Activated CD4-positive, alpha-beta T cell treated with anti-CD3 and anti-CD28 coated beads for 4 hours (primary cell): ENCODE results near the gene GPRIN3.

Source experiments
- DNase-seq, 2 donors: peaks; one replicate each; pipeline ENCODE4 v3.0.0-alpha.2; 2020

The GPRIN3 gene

GRCh38 chr4:89307446-89308160 lies at the start of gene GPRIN3:
TSS of gene GPRIN3 (minus strand) at chr4:89307800. CDS start at chr4:89250110, 57,690 bp downstream.
- peak; percentile 60 to 72 for DNase-seq

DNA sequence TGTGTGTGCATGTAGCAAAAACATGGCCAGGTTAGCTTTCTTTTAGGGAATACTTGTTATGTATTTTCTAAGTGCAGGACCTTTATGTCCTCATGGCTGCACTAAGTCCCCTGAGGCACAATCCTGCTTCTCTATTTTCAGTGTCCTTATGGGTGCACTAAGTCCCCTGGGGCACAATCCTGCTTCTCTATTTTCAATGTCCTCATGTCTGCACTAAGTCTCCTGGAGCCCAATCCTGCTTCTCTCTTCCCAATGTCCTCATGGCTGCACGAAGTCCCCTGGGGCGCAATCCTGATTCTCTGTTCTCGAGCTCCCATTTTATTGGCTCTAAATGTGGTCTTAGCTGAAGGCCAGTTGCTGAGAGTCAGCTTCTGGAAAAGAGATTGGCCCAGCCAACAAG lies 49.7 kb upstream of the GPRIN3 start:
- no peak for DNase-seq

GRCh38 chr4:89356086-89356485 lies 48.5 kb upstream of the GPRIN3 start:
- no peak for DNase-seq

DNA sequence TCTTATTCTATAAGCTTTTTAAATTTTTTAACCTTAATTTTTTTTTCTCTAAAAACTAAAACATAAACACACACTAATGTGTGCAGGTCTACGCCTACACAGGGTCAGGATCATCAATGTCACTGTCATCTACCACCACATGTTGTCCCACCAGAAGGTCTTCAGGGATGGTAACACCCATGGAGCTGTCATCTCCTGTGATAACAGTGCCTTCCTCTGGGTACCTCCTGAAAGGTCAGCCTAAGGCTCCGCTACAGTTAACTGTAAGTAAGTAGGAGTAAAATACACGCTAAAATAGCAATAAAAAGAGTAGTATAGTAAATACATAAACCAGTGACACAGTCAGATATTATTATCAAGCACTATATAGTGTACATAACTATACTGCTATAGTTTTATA lies 45.9 kb upstream of the GPRIN3 start:
- no peak for DNase-seq

GRCh38 chr4:89352541-89352940 lies 44.9 kb upstream of the GPRIN3 start:
- no peak for DNase-seq

DNA sequence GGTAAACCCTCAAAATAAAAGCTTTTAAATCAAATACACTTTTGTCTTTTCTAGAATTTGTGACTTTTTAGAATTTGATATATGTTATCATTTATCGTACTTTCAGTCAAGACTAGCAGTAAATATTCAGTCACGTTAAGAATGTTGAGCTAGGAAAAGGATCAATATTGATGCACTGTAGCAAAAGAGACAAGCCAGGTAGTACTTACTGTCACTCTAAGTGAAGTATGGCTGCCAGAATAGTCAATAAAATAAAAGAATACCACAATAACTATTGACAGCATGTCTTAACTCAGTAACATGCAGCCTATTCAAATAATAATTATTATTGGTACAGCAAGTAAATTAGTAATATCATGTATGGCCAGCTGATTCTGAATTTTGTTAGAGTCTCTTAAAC lies 43.6 kb upstream of the GPRIN3 start:
- no peak for DNase-seq

DNA sequence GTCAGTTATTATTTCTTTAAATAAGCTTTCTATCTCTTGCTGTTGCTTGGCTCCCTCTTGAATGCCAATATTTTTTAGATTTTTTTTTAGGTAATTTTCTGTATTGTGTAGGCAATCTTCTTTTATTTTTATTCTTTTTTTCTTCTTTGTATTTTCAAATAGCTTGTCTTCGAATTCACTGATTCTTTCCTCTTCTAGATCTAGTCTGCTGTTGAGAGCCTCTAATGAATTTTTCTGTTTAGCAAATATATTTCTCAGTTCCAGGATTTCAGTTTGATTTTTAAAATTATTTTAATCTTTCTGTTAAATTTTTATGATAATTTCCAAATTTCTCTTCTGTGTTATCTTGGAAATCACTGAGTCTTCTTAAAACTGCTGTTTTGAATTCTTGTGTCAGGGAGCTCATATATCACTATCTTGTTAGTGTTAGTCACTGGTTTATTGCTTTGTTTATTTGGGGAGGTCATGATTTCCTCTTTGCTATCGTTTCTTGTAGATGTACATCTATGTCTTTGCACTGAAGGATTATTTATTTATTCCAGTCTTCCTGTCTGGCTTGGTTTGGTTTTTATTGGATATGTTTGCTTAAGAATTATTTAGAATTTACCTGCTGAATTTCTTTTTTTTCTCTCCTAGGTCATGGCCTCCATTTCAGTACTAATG lies 39.9 kb upstream of the GPRIN3 start:
- no peak for DNase-seq

DNA sequence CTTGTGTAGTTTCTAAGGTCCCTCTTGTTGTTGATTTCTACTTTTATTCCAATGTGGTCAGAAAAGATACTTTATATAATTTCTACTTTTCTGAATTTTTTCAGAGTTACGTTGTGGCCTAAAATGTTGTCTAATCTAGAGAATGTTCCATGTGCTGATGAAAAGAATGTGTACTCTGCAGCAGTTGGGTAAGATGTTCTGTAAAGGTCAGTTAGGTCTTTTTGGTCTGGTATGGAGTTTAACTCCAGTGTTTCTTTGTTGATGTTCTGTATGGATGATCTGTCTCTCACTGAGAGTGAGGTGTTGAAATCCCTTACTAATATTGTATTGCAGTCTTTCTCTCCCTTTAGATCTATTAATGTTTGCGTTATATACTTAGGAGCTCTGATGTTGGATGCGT lies 37.0 kb upstream of the GPRIN3 start:
- DNase-seq, result no peak

- DNase-seq, result no peak
Observed at GRCh38 chr4:89338206-89338605, 30.6 kb upstream of the GPRIN3 start.

DNA sequence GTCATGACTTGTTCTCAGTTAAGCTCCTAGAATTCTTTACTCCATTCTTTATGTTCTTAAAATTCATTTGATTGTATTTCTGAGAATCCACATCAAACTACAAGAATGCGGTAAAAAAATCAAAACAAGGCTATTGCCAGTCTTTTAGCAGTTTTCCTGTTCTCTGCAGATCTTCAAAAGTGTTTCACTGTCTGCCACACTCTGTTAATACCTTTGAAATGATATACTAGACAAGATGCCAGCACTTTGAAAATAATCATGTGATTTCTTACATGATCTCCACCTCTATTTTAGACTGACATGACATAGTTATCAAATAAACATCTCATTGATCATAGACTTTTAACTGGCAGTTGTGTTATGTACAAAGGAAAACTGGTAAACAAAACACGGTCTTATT lies 30.1 kb upstream of the GPRIN3 start:
- DNase-seq, result no peak

- peak; percentile 10 to 18 for DNase-seq
Observed at GRCh38 chr4:89336818-89337420, 29.3 kb upstream of the GPRIN3 start.

DNA sequence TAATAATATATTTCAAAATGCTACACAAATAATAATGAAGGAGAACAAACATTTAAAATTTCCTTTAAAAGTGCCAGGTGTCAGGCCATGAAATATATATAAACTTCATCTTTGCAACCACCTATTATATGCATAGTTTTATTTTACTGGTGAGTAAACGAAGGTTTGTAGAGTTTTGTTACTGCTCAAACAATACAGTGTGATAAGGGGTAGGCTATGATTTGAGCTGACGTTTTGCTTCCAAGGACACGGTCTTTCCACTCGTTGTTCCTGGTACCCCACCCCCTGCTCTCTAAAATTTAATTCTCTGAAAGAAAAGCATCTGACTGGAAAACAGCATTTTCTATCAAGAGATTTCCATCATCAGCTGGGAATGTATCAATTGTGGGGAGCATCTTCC lies 27.2 kb upstream of the GPRIN3 start:
- DNase-seq, result no peak

DNA sequence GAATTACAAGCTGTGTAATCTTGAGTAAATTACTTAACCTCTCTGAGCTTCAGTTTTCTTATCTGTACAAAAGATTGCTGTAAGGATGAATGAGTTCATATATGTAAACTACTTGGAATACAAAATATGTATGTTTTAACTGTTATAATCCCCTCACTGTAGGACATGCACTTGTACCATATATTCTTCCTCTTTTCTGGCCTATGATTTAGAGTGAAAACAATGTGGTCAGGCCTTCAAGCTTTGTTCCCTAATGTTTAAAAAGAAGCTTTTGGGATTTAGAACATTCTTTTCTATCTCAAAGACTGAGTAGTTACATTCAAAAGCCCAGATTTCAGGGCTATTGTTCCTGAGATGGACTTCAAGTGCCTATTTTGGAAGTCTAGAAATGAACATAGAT lies 26.7 kb upstream of the GPRIN3 start:
- no peak for DNase-seq

GRCh38 chr4:89331686-89332544 lies 24.3 kb upstream of the GPRIN3 start:
- DNase-seq, result no peak

- DNase-seq, result no peak
Observed at GRCh38 chr4:89331197-89331596, 23.6 kb upstream of the GPRIN3 start.

- no peak for DNase-seq
Observed at GRCh38 chr4:89329280-89329679, 21.7 kb upstream of the GPRIN3 start.

GRCh38 chr4:89324671-89325070 lies 17.1 kb upstream of the GPRIN3 start:
- no peak for DNase-seq

GRCh38 chr4:89322671-89323070 lies 15.1 kb upstream of the GPRIN3 start:
- no peak for DNase-seq

DNA sequence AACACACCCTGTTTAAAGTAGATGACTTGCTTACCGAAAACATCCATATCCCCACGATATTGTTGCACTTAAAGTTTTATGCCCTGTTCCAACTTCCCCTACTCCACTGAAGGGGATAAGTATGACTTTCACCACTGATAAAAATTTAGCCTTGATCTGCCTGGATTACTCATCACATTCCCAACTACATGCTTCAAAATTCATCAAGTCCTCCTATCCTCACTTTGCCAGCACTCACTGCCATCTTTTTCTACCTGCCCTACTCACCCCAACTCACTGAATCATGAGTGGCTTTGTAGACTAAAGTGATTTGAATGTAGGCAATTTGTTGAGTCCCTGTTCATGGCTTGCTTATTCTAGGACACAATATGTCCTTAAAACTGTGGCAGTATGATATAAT lies 12.2 kb upstream of the GPRIN3 start:
- no peak for DNase-seq

DNA sequence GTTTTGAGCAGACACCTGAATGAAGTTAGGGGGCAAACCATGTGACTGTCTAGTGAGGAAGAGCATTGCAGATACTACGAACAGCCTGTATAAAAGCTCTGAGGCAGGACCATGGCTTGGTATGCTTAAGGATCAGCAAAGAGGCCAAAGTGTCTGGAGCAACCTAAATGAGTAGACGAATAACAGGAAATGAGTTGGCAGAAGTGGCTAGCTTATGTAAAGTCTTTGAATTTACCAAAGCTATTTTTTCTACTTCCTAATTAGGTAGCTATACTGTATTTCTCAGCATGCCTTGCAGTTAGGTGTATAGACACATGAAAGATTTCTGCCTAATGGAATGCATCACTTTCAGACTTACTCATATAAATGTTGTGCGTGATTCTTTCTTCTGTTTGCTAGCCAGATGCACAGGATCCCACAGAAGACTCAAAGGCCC lies 9.3 kb upstream of the GPRIN3 start:
- DNase-seq, result peak in 1 of 2 donors; percentile 29

GRCh38 chr4:89316211-89316610 lies 8.6 kb upstream of the GPRIN3 start:
- no peak for DNase-seq

GRCh38 chr4:89314291-89314690 lies 6.7 kb upstream of the GPRIN3 start:
- DNase-seq, result no peak

GRCh38 chr4:89312066-89312465 lies 4.5 kb upstream of the GPRIN3 start:
- no peak for DNase-seq
